ENCODE data around the gene TRIM17. TPM values are rescaled to one million over a fixed set of nuclear protein-coding genes. Genes with fewer than 3 reads are reported as not detected.

Gene TRIM17
- total and polyA plus RNA-seq, 9 of the 15 experiments (the other 6 are each of a cell fraction or from before 2014, with no cell fraction given), result not detected

GRCh38 chr1:228416217-228416933 is at the start of gene TRIM17 (continued):
- TF ChIP-seq SIN3A (IDR thresholded peaks at IDR 0.05; ENCODE audit: borderline replicate concordance in 2 of 2, control insufficient read depth in 1 of 2, low read depth in 2 of 2, low read length in 2 of 2), result no peak
- TF ChIP-seq ZNF561 (CRISPR knock-in tag; conservative IDR thresholded peaks at IDR 0.05), result no peak
- TF ChIP-seq ZNF445 (CRISPR knock-in tag; IDR thresholded peaks at IDR 0.05; ENCODE audit: low read depth), result no peak
- no peak for TF ChIP-seq BDP1 (IDR thresholded peaks at IDR 0.05; ENCODE audit: insufficient read depth, insufficient read length)
- TF ChIP-seq FIP1L1 (IDR thresholded peaks at IDR 0.05; ENCODE audit: low read depth, low read length, poor library complexity, severe bottlenecking), result peak; percentile 37
- TF ChIP-seq NKRF (IDR thresholded peaks at IDR 0.05; ENCODE audit: borderline replicate concordance), result no peak
- peak; percentile 89 for TF ChIP-seq ZBTB33 (CRISPR knock-in tag; IDR thresholded peaks at IDR 0.05)
- no peak for TF ChIP-seq NRF1 (conservative IDR thresholded peaks at IDR 0.05 in 1 of 2, IDR thresholded peaks at IDR 0.05 in 1 of 2)
- no peak for TF ChIP-seq EZH2 (IDR thresholded peaks at IDR 0.05; ENCODE audit: borderline replicate concordance, low read depth, low read length)
- no peak for TF ChIP-seq DIDO1 (tag; IDR thresholded peaks at IDR 0.05; ENCODE audit: low read depth)
- TF ChIP-seq TRIM25 (IDR thresholded peaks at IDR 0.05; ENCODE audit: borderline replicate concordance), result no peak
- no peak for TF ChIP-seq MTA2 (IDR thresholded peaks at IDR 0.05; ENCODE audit: low read depth)
- no peak for TF ChIP-seq SP1 (CRISPR knock-in tag; IDR thresholded peaks at IDR 0.05)
- no peak for TF ChIP-seq MNT (conservative IDR thresholded peaks at IDR 0.05)
- no peak for TF ChIP-seq NR2C2 (CRISPR knock-in tag; IDR thresholded peaks at IDR 0.05)
- no peak for TF ChIP-seq NR2C2 (tag; IDR thresholded peaks at IDR 0.05)

All from K562 (cell line).